ENCODE measurements around the gene SNRPA1. TPM values are rescaled to one million over a fixed set of nuclear protein-coding genes. Genes with fewer than 3 reads are reported as not detected.
A peak's percentile ranks its signal among the peaks of the same experiment; 100 is the strongest.

Gene SNRPA1
- total and polyA plus RNA-seq, 2 of the 13 experiments (the other 11 are each of a cell fraction or from before 2014, with no cell fraction given), result 41.2 to 108 TPM

DNA sequence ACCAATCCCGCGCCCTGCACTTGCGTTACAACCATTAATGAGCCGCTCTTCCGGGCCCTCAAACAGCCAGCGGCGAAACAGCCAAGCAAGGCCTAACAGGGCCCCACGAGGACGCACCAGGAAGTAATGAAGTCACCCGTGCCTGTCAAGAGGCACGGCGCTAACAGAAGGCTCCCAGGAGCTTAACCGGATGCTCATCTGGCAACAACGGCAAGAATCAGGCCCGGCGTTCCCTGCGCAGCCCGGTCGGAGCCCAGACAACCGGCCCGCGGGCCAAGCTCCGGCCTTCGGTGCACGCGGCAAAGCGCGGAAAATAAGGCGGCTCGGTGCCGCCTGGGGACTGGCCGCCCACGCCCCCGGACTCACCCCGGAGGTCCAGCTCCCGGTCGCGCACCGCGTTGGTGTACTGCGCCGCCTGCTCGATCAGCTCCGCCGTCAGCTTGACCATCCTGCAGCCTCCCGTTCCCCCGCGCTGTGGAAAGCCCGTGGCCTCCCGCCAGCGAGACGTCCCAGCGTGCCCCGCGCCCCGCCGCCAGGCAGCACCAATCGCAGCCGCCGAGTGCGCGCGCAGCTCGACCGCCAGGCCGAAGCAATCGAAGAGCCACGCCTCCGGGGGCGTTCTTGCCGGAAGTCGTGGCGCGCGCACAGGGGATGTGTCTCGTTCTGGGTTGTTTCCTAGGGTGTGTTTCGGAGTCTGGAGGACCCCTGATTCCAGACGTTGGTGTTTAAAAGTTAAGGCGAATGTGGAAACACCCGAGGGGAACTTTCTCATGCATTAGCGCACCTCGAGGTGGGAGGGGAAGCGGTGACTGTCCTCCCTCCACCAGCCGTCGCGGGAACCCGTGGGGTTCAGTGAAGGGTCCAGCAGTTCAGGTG, at the start of gene SNRPA1 (continued):
- TF ChIP-seq KDM2A (CRISPR knock-in tag; IDR thresholded peaks at IDR 0.05; ENCODE audit: borderline replicate concordance, low read depth) (peak; percentile 100), ZNF784 (CRISPR knock-in tag; IDR thresholded peaks at IDR 0.05; ENCODE audit: borderline replicate concordance) (no peak), ZC3H4 (CRISPR knock-in tag; IDR thresholded peaks at IDR 0.05; ENCODE audit: borderline replicate concordance) (no peak), SP2 (CRISPR knock-in tag; IDR thresholded peaks at IDR 0.05) (peak; percentile 65), XRCC5 (optimal IDR thresholded peaks at IDR 0.05; ENCODE audit: low read length) (peak; percentile 98), RAD21 (CRISPR knock-in tag; IDR thresholded peaks at IDR 0.05) (no peak), CENPT (CRISPR knock-in tag; IDR thresholded peaks at IDR 0.05; ENCODE audit: low read depth) (no peak), ZNF629 (CRISPR knock-in tag; conservative IDR thresholded peaks at IDR 0.05) (no peak), ZBTB20 (CRISPR knock-in tag; IDR thresholded peaks at IDR 0.05; ENCODE audit: borderline replicate concordance, low read depth) (no peak), ZNF256 (CRISPR knock-in tag; conservative IDR thresholded peaks at IDR 0.05) (no peak; the same call in 1 of the 2 replicates), ZSCAN5A (CRISPR knock-in tag; IDR thresholded peaks at IDR 0.05; ENCODE audit: borderline replicate concordance) (peak; percentile 74; the same call in 1 of the 2 replicates), HES4 (CRISPR knock-in tag; IDR thresholded peaks at IDR 0.05; ENCODE audit: borderline replicate concordance) (no peak), KDM4B (CRISPR knock-in tag; IDR thresholded peaks at IDR 0.05) (no peak), SMAD9 (CRISPR knock-in tag; IDR thresholded peaks at IDR 0.05) (no peak), ZNF260 (CRISPR knock-in tag; IDR thresholded peaks at IDR 0.05; ENCODE audit: borderline replicate concordance, low read depth) (no peak), ZNF839 (CRISPR knock-in tag; IDR thresholded peaks at IDR 0.05; ENCODE audit: borderline replicate concordance) (no peak; the same call in none of the 2 replicates), ZNF17 (CRISPR knock-in tag; IDR thresholded peaks at IDR 0.05) (0 out of 2 replicates have a peak, but pooled peaks have one; percentile 22)
- TF ChIP-seq, protein P1, sequence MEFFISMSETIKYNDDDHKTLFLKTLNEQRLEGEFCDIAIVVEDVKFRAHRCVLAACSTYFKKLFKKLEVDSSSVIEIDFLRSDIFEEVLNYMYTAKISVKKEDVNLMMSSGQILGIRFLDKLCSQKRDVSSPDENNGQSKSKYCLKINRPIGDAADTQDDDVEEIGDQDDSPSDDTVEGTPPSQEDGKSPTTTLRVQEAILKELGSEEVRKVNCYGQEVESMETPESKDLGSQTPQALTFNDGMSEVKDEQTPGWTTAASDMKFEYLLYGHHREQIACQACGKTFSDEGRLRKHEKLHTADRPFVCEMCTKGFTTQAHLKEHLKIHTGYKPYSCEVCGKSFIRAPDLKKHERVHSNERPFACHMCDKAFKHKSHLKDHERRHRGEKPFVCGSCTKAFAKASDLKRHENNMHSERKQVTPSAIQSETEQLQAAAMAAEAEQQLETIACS (CRISPR knock-in tag; IDR thresholded peaks at IDR 0.05), result peak; percentile 97
- TF ChIP-seq, protein P2, sequence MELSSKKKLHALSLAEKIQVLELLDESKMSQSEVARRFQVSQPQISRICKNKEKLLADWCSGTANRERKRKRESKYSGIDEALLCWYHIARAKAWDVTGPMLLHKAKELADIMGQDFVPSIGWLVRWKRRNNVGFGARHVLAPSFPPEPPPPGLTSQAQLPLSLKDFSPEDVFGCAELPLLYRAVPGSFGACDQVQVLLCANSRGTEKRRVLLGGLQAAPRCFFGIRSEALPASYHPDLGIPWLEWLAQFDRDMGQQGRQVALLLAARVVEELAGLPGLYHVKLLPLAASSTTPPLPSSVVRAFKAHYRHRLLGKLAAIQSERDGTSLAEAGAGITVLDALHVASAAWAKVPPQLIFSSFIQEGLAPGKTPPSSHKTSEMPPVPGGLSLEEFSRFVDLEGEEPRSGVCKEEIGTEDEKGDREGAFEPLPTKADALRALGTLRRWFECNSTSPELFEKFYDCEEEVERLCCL (CRISPR knock-in tag; IDR thresholded peaks at IDR 0.05; ENCODE audit: borderline replicate concordance), result 0 out of 2 replicates have a peak, but pooled peaks have one; percentile 75
- TF ChIP-seq, protein P3, sequence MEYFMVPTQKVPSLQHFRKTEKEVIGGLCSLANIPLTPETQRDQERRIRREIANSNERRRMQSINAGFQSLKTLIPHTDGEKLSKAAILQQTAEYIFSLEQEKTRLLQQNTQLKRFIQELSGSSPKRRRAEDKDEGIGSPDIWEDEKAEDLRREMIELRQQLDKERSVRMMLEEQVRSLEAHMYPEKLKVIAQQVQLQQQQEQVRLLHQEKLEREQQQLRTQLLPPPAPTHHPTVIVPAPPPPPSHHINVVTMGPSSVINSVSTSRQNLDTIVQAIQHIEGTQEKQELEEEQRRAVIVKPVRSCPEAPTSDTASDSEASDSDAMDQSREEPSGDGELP (IDR thresholded peaks at IDR 0.05; ENCODE audit: borderline replicate concordance, low read depth), result peak; percentile 36; the same call in 1 of the 2 replicates
- TF ChIP-seq, protein P4, sequence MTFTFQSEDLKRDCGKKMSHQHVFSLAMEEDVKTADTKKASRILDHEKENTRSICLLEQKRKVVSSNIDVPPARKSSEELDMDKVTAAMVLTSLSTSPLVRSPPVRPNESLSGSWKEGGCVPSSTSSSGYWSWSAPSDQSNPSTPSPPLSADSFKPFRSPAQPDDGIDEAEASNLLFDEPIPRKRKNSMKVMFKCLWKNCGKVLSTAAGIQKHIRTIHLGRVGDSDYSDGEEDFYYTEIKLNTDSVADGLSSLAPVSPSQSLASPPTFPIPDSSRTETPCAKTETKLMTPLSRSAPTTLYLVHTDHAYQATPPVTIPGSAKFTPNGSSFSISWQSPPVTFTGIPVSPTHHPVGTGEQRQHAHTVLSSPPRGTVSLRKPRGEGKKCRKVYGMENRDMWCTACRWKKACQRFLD (CRISPR knock-in tag; IDR thresholded peaks at IDR 0.05; ENCODE audit: borderline replicate concordance), result peak; percentile 79; the same call in 1 of the 2 replicates

All from HepG2 (cell line).